GM18502 (cell line): Measurements from ENCODE around the gene SLC25A26.

Experiments
- ATAC-seq: cut with Tn5 transposase; IDR thresholded peaks from one replicate; pipeline ENCODE4 v1.9.1; 2021; ENCODE audit warnings: mild to moderate bottlenecking; ENCODE audit not compliant: unreplicated experiment, poor library complexity

Gene SLC25A26

GRCh38 chr3:66220602-66221377 is at the start of gene SLC25A26:
TSS of gene SLC25A26 (plus strand) at chr3:66221001. CDS start at chr3:66221095, 94 bp downstream.
- peak; percentile 99 for ATAC-seq

- no peak for ATAC-seq
These were observed 48.4 kb upstream of the SLC25A26 start for GRCh38 chr3:66172394-66172793.

- no peak for ATAC-seq
These were observed 43.8 kb upstream of the SLC25A26 start for GRCh38 chr3:66177026-66177425.

- no peak for ATAC-seq
These were observed 42.6 kb upstream of the SLC25A26 start for GRCh38 chr3:66178206-66178605.

GRCh38 chr3:66179793-66180192 is 41.0 kb upstream of the SLC25A26 start:
- ATAC-seq: no peak

DNA sequence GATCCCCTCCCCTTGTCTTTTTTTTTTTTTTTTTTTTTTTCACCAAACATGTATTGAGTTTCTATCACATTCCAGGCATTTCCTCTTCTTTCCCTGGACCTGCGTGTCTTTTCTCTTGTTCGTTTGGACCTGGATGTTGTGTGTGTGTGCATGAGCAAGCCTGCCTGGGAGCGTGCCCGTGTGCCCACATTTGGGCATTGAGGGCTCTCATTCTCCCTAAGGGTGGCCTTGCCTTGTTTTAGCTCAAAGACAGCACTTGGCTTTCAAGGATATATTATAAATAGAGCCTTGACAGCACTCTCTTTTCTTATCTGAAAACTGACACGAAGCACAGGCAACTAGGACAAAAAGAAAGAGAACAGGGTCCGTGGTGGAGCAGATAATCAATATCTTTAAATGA is 39.0 kb upstream of the SLC25A26 start:
- ATAC-seq: no peak

GRCh38 chr3:66182246-66182645 is 38.6 kb upstream of the SLC25A26 start:
- no peak for ATAC-seq

- ATAC-seq: no peak
These were observed 34.3 kb upstream of the SLC25A26 start for GRCh38 chr3:66186545-66186944.

GRCh38 chr3:66195347-66195783 is 25.4 kb upstream of the SLC25A26 start:
- ATAC-seq: no peak

DNA sequence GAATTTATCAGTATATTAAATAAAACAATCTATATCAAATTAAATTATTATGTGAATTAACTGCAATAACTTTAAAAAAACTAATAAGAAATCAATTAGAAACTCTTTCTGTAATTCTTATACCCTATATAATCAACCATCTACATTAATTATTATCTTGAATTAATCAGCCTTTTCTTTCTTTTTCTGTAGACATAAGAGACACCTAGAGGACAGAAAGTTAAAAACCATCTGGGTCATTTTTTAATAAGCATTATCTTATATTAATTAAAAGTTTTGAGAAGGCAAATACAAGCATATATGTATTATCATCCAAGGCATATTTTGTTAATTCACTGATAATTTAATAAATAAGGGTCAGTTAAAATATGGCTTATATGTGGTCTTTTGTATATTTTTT is 24.2 kb upstream of the SLC25A26 start:
- ATAC-seq: no peak

DNA sequence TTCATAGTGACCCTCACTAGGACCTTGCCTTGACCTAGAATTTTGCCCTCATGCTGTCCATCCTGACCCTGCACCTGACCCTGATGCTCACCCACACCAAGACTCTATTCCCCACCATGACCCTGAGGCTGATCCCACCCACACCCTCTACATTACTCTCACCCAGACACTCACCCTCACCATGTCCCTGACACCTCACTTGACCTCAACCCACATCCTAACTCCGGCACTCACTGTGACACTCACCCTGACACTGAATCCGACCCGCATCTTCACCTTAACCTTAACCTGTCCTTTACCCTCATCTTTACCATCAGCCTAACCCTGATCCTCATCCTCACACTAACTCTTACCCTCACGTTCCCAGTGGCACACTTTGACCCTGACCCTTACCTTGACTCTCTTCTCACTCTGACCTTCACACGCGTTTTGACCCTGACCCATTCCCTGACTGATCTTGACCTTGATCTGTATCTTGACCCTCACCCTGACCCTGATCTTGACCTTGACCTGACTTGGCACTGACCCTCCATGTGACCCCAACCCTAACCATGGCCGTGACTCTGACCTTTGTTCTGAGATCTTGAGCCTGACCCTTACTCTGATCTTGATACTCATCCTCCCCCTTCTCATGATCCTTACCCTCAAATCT is 22.2 kb upstream of the SLC25A26 start:
- ATAC-seq: no peak

DNA sequence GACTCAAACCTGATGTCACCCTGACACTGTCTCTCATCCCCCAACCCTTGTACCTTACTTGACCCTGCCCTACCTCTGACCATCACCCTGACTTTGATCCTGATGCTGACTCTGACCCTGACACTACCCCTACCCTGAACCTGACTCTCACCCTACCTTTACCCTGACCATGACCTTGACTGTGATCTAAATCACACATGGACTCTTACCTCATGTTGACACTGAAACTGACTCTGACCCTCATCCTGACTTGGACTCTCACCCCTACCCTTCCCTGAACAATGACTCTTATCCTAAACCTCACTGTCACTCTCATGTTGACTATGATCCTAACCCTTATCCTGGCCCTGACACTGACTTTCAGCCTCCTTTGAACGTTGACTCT is 21.7 kb upstream of the SLC25A26 start:
- ATAC-seq: no peak

GRCh38 chr3:66200147-66200546 is 20.7 kb upstream of the SLC25A26 start:
- ATAC-seq: no peak

DNA sequence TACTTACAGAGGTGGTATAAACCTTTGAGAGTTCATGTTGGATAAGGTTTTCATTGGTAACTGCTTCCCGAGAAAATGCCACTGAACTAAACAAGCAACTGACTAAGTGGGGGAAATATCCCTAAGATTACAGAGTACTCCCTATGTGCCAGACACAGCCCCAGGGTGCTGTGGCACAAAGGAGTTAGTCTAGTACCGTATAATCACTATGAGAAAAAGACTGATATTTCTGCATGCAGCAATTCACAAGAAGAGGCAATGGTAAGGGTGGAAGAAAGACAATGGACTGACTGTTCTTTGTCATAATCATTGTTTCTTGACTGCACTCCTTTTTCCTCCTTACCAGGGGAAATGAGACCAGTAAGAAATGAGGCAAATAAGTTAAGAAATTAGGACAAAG is 20.0 kb upstream of the SLC25A26 start:
- no peak for ATAC-seq

- ATAC-seq: no peak
These were observed 17.5 kb upstream of the SLC25A26 start for GRCh38 chr3:66203275-66203674.

GRCh38 chr3:66206806-66207205 is 14.0 kb upstream of the SLC25A26 start:
- ATAC-seq: no peak

DNA sequence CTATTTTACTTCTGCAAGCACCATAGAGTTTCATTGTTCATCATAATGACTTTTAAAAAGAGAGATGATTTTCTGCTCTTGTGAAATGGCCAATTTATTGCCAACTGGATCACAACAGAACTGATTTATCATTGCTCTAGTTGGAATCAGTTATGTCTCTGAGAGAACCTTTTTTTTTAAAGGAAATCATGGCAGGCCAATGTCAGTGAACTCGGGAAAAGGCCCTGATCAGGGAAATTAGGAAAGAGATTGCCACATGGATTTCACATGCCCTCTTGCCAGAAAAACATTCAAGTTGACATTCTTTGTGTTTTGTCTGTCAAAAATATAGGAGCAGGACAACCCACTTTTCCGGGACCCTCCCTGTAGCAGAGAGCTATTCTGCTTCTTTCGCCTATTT is 12.6 kb upstream of the SLC25A26 start:
- ATAC-seq: no peak

DNA sequence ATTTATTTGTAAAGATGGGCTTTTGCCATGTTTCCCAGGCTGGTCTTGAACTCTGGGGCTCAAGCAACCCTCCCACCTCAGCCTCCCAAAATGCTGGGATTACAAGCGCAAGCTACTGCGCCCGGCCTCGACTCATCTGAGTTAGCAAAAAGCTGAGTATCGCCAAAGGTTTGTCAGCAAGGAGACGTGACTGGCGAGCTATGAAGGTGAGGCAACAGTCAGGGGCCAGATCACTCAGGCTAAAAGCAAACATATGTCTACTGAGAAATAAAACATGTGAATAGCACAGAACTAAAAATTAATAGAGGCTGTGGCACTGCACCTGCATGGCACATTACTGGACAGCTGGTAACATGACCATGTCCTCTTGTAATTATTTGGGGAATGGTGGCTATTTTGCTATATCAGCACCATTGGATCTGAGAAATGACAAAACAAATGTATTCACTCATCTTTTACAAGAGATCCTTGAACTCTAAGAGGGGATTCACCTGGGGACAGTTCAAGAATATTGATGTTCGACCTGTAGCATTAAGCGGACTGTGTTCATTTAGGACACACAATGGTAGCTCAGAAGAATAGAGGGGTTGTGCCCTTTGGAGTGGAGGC is 10.0 kb upstream of the SLC25A26 start:
- no peak for ATAC-seq

- no peak for ATAC-seq
These were observed 9.0 kb upstream of the SLC25A26 start for GRCh38 chr3:66211779-66212178.

DNA sequence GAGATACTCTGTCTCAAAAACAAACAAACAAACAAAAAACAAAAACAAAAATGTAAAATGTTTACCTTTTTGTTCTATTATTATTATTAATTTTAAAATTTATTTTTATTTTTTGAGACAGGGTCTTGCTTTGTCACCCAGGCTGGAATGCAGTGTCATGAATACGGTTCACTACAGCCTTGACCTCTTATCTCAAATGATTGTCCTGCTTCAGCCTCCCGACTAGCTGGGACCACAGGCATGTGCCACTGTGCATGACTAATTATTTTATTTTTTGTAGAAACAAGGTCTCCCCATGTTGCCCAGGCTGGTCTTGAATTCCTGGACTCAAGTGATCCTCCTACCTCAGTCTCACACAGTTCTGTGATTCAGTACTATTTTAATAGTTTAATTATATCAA is 5.7 kb upstream of the SLC25A26 start:
- no peak for ATAC-seq

- no peak for ATAC-seq
These were observed 735 bp upstream of the SLC25A26 start for GRCh38 chr3:66220066-66220465.
